Mesenchymal stem cell (in vitro differentiated cells and primary cell): ENCODE data around the gene SHISA7.

Source experiments
- DNase-seq: peaks from one replicate; pipeline ENCODE4 v3.0.0-alpha.2; 2013
- H2AFZ ChIP-seq: one replicate; pipeline ENCODE4 v1.6.1; 2013; ENCODE audit warnings: low read depth, mild to moderate bottlenecking, control low read depth, inconsistent platforms, low read length, moderate library complexity
- H2AK5ac ChIP-seq: 2 replicates; pipeline ENCODE4 v1.6.1; 2013; ENCODE audit warnings: low read length, moderate library complexity, mild to moderate bottlenecking, inconsistent platforms; ENCODE audit not compliant: severe bottlenecking
- H2BK120ac ChIP-seq: one replicate; pipeline ENCODE4 v1.6.1; 2013; ENCODE audit warnings: low read depth, mild to moderate bottlenecking, inconsistent platforms, low read length, moderate library complexity
- H2BK12ac ChIP-seq, 2 experiments: one replicate each; pipeline ENCODE4 v1.6.1; 2013; ENCODE audit warnings: inconsistent platforms in 2 of 2, low read length in 2 of 2, mild to moderate bottlenecking in 2 of 2, moderate library complexity in 2 of 2, control low read depth in 1 of 2
- H2BK15ac ChIP-seq: one replicate; pipeline ENCODE4 v1.6.1; 2013; ENCODE audit warnings: mild to moderate bottlenecking, low read depth, inconsistent platforms; ENCODE audit not compliant: poor library complexity, severe bottlenecking
- H2BK5ac ChIP-seq: 2 replicates; pipeline ENCODE4 v1.6.1; 2013; ENCODE audit warnings: low read depth, mild to moderate bottlenecking, low read length, control low read depth, inconsistent platforms; ENCODE audit not compliant: poor library complexity, severe bottlenecking
- H3K14ac ChIP-seq, 2 experiments: one replicate each; pipeline ENCODE4 v1.6.1; 2013; ENCODE audit warnings: inconsistent platforms in 2 of 2, low read length in 2 of 2, control low read depth in 1 of 2, mild to moderate bottlenecking in 1 of 2, moderate library complexity in 1 of 2
- H3K18ac ChIP-seq, 2 experiments: one replicate each; pipeline ENCODE4 v1.6.1; 2013; ENCODE audit warnings: inconsistent platforms in 2 of 2, low read length in 2 of 2, control low read depth in 1 of 2, low read depth in 1 of 2, mild to moderate bottlenecking in 1 of 2
- H3K23ac ChIP-seq, 2 experiments: one replicate each; pipeline ENCODE4 v1.6.1; 2013; ENCODE audit warnings: inconsistent platforms in 2 of 2, low read length in 2 of 2, mild to moderate bottlenecking in 2 of 2, moderate library complexity in 2 of 2, control low read depth in 1 of 2
- H3K27ac ChIP-seq: 2 replicates; pipeline ENCODE4 v1.5.1; 2013; ENCODE audit warnings: mild to moderate bottlenecking, moderate library complexity, low read length, control low read depth, inconsistent platforms; ENCODE audit not compliant: poor library complexity, severe bottlenecking
- H3K27me3 ChIP-seq, 2 experiments: 2 replicates each; pipeline versions ENCODE4 v1.6.1 to v1.7.0; 2013; ENCODE audit warnings: low read length in 2 of 2, mild to moderate bottlenecking in 2 of 2, moderate library complexity in 2 of 2, control low read depth in 1 of 2, inconsistent platforms in 1 of 2; ENCODE audit not compliant: control insufficient read depth in 1 of 2, insufficient read depth in 1 of 2
- H3K36me3 ChIP-seq, 2 experiments: 2 replicates each; pipeline versions ENCODE4 v1.6.1 to v1.7.0; 2013; ENCODE audit warnings: low read length in 2 of 2, control low read depth in 1 of 2, inconsistent platforms in 1 of 2, low read depth in 1 of 2, mild to moderate bottlenecking in 1 of 2; ENCODE audit not compliant: insufficient read depth in 2 of 2, control insufficient read depth in 1 of 2
- H3K4ac ChIP-seq, 2 experiments: one replicate each; pipeline ENCODE4 v1.6.1; 2013; ENCODE audit warnings: inconsistent platforms in 2 of 2, low read length in 2 of 2, mild to moderate bottlenecking in 2 of 2, moderate library complexity in 2 of 2, control low read depth in 1 of 2, low read depth in 1 of 2
- H3K4me1 ChIP-seq: 2 replicates; pipeline ENCODE4 v1.6.1; 2013; ENCODE audit warnings: low read depth, low read length, control low read depth; ENCODE audit not compliant: control insufficient read depth, insufficient read depth
- H3K4me2 ChIP-seq: 2 replicates; pipeline ENCODE4 v1.6.1; 2013; ENCODE audit warnings: low read length, mild to moderate bottlenecking, inconsistent platforms; ENCODE audit not compliant: poor library complexity, severe bottlenecking
- H3K4me3 ChIP-seq, 2 experiments: 2 replicates each; pipeline versions ENCODE4 v1.5.1 to v1.7.0; 2013; ENCODE audit warnings: low read length in 2 of 2, mild to moderate bottlenecking in 2 of 2, control low read depth in 1 of 2, low read depth in 1 of 2; ENCODE audit not compliant: insufficient read depth in 1 of 2
- H3K79me1 ChIP-seq: replicated peaks from 2 replicates; pipeline ENCODE4 v1.6.1; 2013; ENCODE audit warnings: mild to moderate bottlenecking, control low read depth, low read length, inconsistent platforms; ENCODE audit not compliant: poor library complexity, severe bottlenecking
- H3K9ac ChIP-seq: 2 replicates; pipeline ENCODE4 v1.7.0; 2013; ENCODE audit warnings: mild to moderate bottlenecking, low read length, moderate library complexity
- H3K9me3 ChIP-seq: 2 replicates; pipeline ENCODE4 v1.7.0; 2013; ENCODE audit warnings: mild to moderate bottlenecking, low read length; ENCODE audit not compliant: control insufficient read depth
- H4K8ac ChIP-seq: one replicate; pipeline ENCODE4 v1.6.1; 2013; ENCODE audit warnings: inconsistent platforms, mild to moderate bottlenecking, low read length, moderate library complexity
- H4K91ac ChIP-seq: one replicate; pipeline ENCODE4 v1.6.1; 2013; ENCODE audit warnings: mild to moderate bottlenecking, low read length, inconsistent platforms
- WGBS: methylation state at CpG from one replicate; pipeline ENCODE4 v1.1.7; 2013; ENCODE audit warnings: mixed read lengths; 5-methylcytosine and 5-hydroxymethylcytosine counted together

Gene SHISA7

GRCh38 chr19:55386493-55386971 lies 56.6 kb downstream of the SHISA7 start:
- H2AFZ ChIP-seq = no peak overlapping the region
- H3K4me3 ChIP-seq = peak overlapping the region; percentile 70 to 98
- 5% methylated on average over 33 of the region's 33 CpGs for WGBS
- peaks cover 58% of the 10 kb centered on the region for H3K4me1 ChIP-seq
- H2BK12ac ChIP-seq = no peak overlapping the region
- H3K27me3 ChIP-seq = no peaks in the 10 kb centered on the region
- H3K9ac ChIP-seq = peak overlapping the region; percentile 98
- no peak overlapping the region for H4K91ac ChIP-seq
- H2BK5ac ChIP-seq = no peak overlapping the region
- no peak overlapping the region for H4K8ac ChIP-seq
- H2BK120ac ChIP-seq = no peak overlapping the region
- peak overlapping the region; percentile 49 for H3K4me2 ChIP-seq
- peak overlapping the region; percentile 30 to 63 for H3K18ac ChIP-seq
- H3K79me1 ChIP-seq = peaks cover 11% of the 10 kb centered on the region
- peak overlapping the region in 1 of 2 experiments; percentile 8 for H3K4ac ChIP-seq
- H3K27ac ChIP-seq = peak overlapping the region; percentile 54
- peak overlapping the region in 1 of 2 experiments; percentile 0 for H3K23ac ChIP-seq
- peaks cover 44 to 48% of the 10 kb centered on the region in 2 experiments for H3K36me3 ChIP-seq
- peak overlapping the region in 1 of 2 experiments; percentile 56 for H3K14ac ChIP-seq
- no peaks in the 10 kb centered on the region for H3K9me3 ChIP-seq
- H2BK15ac ChIP-seq = no peak overlapping the region
- DNase-seq = no peak
- no peak overlapping the region for H2AK5ac ChIP-seq

- no peak within 1 kb of the TSS for H2BK5ac ChIP-seq
- H3K23ac ChIP-seq = peak within 1 kb of the TSS in 1 of 2 experiments; percentile 23
Measured at GRCh38 chr19:55385724-55386492, 57.2 kb downstream of the SHISA7 start, which contains the start of gene RPL28. Gene RPL28 (plus strand): TSS chr19:55385932. CDS start chr19:55386358, 426 bp downstream.

GRCh38 chr19:55384920-55385723 lies 58.0 kb downstream of the SHISA7 start:
- peak overlapping the region; percentile 5 for H4K91ac ChIP-seq
- no peak overlapping the region for H2AFZ ChIP-seq
- no peak overlapping the region for H2BK15ac ChIP-seq
- DNase-seq = peak; percentile 97
- peak overlapping the region in 1 of 2 experiments; percentile 44 for H3K14ac ChIP-seq
- H3K9me3 ChIP-seq = no peaks in the 10 kb centered on the region
- H2AK5ac ChIP-seq = peak overlapping the region; percentile 43
- no peak overlapping the region for H2BK5ac ChIP-seq
- H3K18ac ChIP-seq = peak overlapping the region; percentile 71 to 74
- 7% methylated on average over 32 of the region's 34 CpGs for WGBS
- peak overlapping the region; percentile 97 for H3K27ac ChIP-seq
- H3K23ac ChIP-seq = peak overlapping the region in 1 of 2 experiments; percentile 23
- peak overlapping the region; percentile 27 to 89 for H3K4ac ChIP-seq
- peaks cover 8% of the 10 kb centered on the region for H3K79me1 ChIP-seq
- peak overlapping the region; percentile 95 for H4K8ac ChIP-seq
- H3K4me3 ChIP-seq = peak overlapping the region; percentile 37 to 98
- peaks cover 34% of the 10 kb centered on the region in 2 experiments for H3K36me3 ChIP-seq
- no peaks in the 10 kb centered on the region for H3K27me3 ChIP-seq
- no peak overlapping the region for H2BK12ac ChIP-seq
- H3K4me1 ChIP-seq = peaks cover 47% of the 10 kb centered on the region
- H3K4me2 ChIP-seq = peak overlapping the region; percentile 67
- peak overlapping the region; percentile 98 for H3K9ac ChIP-seq
- no peak overlapping the region for H2BK120ac ChIP-seq

More at GRCh38 chr19:55385724-55386492, 57.2 kb downstream of the SHISA7 start, which contains the start of gene RPL28:
- no peak within 1 kb of the TSS for H2AK5ac ChIP-seq
- peak within 1 kb of the TSS; percentile 97 for H3K27ac ChIP-seq
- peaks cover 53% of the 10 kb centered on the region for H3K4me1 ChIP-seq
- H4K8ac ChIP-seq = peak within 1 kb of the TSS; percentile 95
- peak; percentile 99 for DNase-seq
- under 1% methylated on average over 68 of the region's 68 CpGs for WGBS
- peak within 1 kb of the TSS; percentile 52 to 89 for H3K4ac ChIP-seq
- H3K79me1 ChIP-seq = peaks cover 8% of the 10 kb centered on the region
- peak within 1 kb of the TSS; percentile 67 for H3K4me2 ChIP-seq
- H2BK12ac ChIP-seq = no peak within 1 kb of the TSS
- H3K14ac ChIP-seq = peak within 1 kb of the TSS in 1 of 2 experiments; percentile 56
- no peak within 1 kb of the TSS for H2AFZ ChIP-seq
- no peaks in the 10 kb centered on the region for H3K9me3 ChIP-seq
- H3K4me3 ChIP-seq = peak within 1 kb of the TSS; percentile 70 to 98
- H3K9ac ChIP-seq = peak within 1 kb of the TSS; percentile 98
- H4K91ac ChIP-seq = peak within 1 kb of the TSS; percentile 45
- H2BK15ac ChIP-seq = no peak within 1 kb of the TSS
- H3K27me3 ChIP-seq = no peaks in the 10 kb centered on the region
- peak within 1 kb of the TSS; percentile 67 to 71 for H3K18ac ChIP-seq
- peaks cover 40 to 42% of the 10 kb centered on the region in 2 experiments for H3K36me3 ChIP-seq
- H2BK120ac ChIP-seq = peak within 1 kb of the TSS; percentile 21
